GM21423 (cell line): ENCODE measurements around the gene DAW1.
"Not testable (repeated sequence)": the region's sequence is repeated elsewhere in the genome, so short reads cannot be mapped to it uniquely, and the experiment has no call there.

Experiments
- ATAC-seq: cut with Tn5 transposase; IDR thresholded peaks from one replicate; pipeline ENCODE4 v1.9.1; 2021; ENCODE audit warnings: mild to moderate bottlenecking, moderate library complexity; ENCODE audit not compliant: unreplicated experiment

Gene DAW1

GRCh38 chr2:227908266-227909054, 37.0 kb downstream of the DAW1 start:
- ATAC-seq = no peak

- ATAC-seq = no peak
Observed at GRCh38 chr2:227914362-227914761, 42.9 kb downstream of the DAW1 start.

GRCh38 chr2:227921648-227922047, 50.2 kb downstream of the DAW1 start:
- no peak for ATAC-seq

GRCh38 chr2:227932001-227932400, 60.6 kb downstream of the DAW1 start:
- no peak for ATAC-seq

- ATAC-seq = no peak
Observed at GRCh38 chr2:227932403-227932802, 61.0 kb downstream of the DAW1 start.

- no peak for ATAC-seq
Observed at GRCh38 chr2:227933884-227934283, 62.5 kb downstream of the DAW1 start.

- ATAC-seq = not testable (repeated sequence)
Observed at GRCh38 chr2:227936249-227936648, 64.8 kb downstream of the DAW1 start.

GRCh38 chr2:227939271-227940027, 68.0 kb downstream of the DAW1 start:
- ATAC-seq = peak; percentile 45

GRCh38 chr2:227942021-227942420, 70.6 kb downstream of the DAW1 start:
- peak; percentile 78 for ATAC-seq

GRCh38 chr2:227942965-227943364, 71.5 kb downstream of the DAW1 start:
- ATAC-seq = no peak

GRCh38 chr2:227960317-227960716, 88.9 kb downstream of the DAW1 start:
- no peak for ATAC-seq

- no peak for ATAC-seq
Observed at GRCh38 chr2:227971619-227972230, 100.3 kb downstream of the DAW1 start.

- ATAC-seq = no peak
Observed at GRCh38 chr2:227973241-227973640, 101.8 kb downstream of the DAW1 start.
